CD4-positive, alpha-beta T cell treated with Interleukin-4 for 4 hours (primary cell): Measurements from ENCODE around the gene WNT7B.
"Not testable (repeated sequence)": the region's sequence is repeated elsewhere in the genome, so short reads cannot be mapped to it uniquely, and the experiment has no call there.

Source experiments
- DNase-seq: peaks from one replicate; pipeline ENCODE4 v3.0.0-alpha.2; 2020

The WNT7B gene

GRCh38 chr22:46007848-46008261, 30.9 kb upstream of the WNT7B start:
- DNase-seq: no peak

GRCh38 chr22:46007003-46007847, 30.3 kb upstream of the WNT7B start:
- no peak for DNase-seq

- peak; percentile 77 for DNase-seq
Observed at GRCh38 chr22:46006379-46007002, 29.5 kb upstream of the WNT7B start.

- DNase-seq: not testable (repeated sequence)
Observed at GRCh38 chr22:46005116-46005705, 28.2 kb upstream of the WNT7B start.

GRCh38 chr22:46004105-46004866, 27.3 kb upstream of the WNT7B start:
- peak; percentile 15 for DNase-seq

- DNase-seq: no peak
Observed at GRCh38 chr22:46003271-46004091, 26.5 kb upstream of the WNT7B start.

GRCh38 chr22:46002757-46003270, 25.9 kb upstream of the WNT7B start:
- no peak for DNase-seq

GRCh38 chr22:46001426-46002106, 24.6 kb upstream of the WNT7B start:
- DNase-seq: no peak

GRCh38 chr22:46001046-46001425, 24.1 kb upstream of the WNT7B start:
- DNase-seq: no peak

- DNase-seq: no peak
Observed at GRCh38 chr22:46000081-46001027, 23.4 kb upstream of the WNT7B start.

- no peak for DNase-seq
Observed at GRCh38 chr22:45999379-45999971, 22.5 kb upstream of the WNT7B start.

GRCh38 chr22:45998638-45999378, 21.8 kb upstream of the WNT7B start:
- no peak for DNase-seq

- DNase-seq: no peak
Observed at GRCh38 chr22:45997777-45998637, 21.0 kb upstream of the WNT7B start.

GRCh38 chr22:45997077-45997776, 20.3 kb upstream of the WNT7B start:
- no peak for DNase-seq

- no peak for DNase-seq
Observed at GRCh38 chr22:45996241-45997076, 19.5 kb upstream of the WNT7B start.

GRCh38 chr22:45995405-45996101, 18.6 kb upstream of the WNT7B start:
- no peak for DNase-seq
